Stimulated activated CD8-positive, alpha-beta memory T cell treated with anti-CD3 and anti-CD28 coated beads, Interleukin-7, amount 100 ng/mL, for 4 hours (primary cell): ENCODE measurements around the gene SYT14.
"Not testable (repeated sequence)": the region's sequence is repeated elsewhere in the genome, so short reads cannot be mapped to it uniquely, and the experiment has no call there.

Experiments
- DNase-seq, 2 donors: peaks; one replicate each; pipeline ENCODE4 v3.0.0-alpha.2; 2020; ENCODE audit warnings: low read depth in 2 of 2

SYT14 gene

DNA sequence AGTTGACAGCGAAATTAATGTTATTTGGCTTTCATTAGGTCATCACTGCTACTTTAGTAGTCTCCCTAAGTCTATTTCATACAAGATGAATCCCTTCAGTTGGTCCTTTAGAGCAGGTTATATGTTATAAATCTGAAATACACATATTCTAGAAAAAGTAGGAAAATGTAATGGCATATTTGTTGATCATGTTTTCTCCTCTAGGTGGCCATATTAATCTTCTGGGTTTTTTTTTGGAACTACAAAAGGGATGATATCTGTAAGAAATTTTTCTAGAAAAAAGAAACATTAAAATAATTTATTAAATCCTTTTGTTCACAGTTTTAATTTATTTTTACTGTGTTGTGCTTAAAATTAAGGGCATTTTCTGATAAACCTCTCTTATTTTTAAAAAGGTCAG lies 87.9 kb downstream of the SYT14 start:
- DNase-seq = no peak

DNA sequence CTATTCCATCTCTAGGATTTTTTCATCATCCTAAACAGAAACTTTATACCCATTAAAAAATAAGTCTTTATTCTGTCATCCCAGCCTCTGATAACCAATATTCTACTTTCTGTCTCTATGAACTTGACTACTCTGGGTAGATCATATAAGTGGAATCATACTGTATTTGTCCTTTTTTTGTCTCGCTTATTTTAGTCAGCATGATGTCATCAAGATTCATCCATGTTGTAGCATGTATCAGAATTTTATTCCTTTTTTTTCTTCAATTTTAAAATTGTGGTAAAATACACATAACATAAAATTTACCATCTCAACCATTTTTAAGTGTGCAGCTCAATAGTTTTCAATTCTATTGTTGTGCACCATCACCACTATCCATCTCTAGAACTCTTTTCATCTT lies 90.0 kb downstream of the SYT14 start:
- no peak for DNase-seq

- no peak for DNase-seq
These were observed 93.5 kb downstream of the SYT14 start for GRCh38 chr1:210031473-210031872.

DNA sequence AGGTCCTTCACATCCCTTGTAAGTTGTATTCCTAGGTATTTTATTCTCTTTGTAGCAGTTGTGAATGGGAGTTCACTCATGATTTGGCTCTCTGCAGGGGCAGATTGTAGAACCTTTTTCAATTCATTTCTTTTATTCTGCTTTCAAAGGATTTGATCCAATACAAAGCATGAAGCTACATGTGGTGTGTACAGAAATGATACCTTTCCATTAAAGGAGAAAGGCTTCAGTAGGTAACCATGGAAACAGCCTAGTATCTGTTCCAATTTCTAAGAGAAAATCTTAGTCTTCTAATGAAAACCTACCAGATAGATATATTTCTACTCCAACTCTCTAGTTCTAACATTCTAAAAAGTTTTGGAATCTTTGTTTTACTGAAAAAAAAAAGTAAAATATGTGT lies 105.0 kb downstream of the SYT14 start:
- no peak for DNase-seq

- no peak for DNase-seq
These were observed 111.6 kb downstream of the SYT14 start for GRCh38 chr1:210049616-210050015.

GRCh38 chr1:210050491-210050890 lies 112.5 kb downstream of the SYT14 start:
- DNase-seq = not testable (repeated sequence)

- DNase-seq = no peak
These were observed 115.1 kb downstream of the SYT14 start for GRCh38 chr1:210053126-210053525.

GRCh38 chr1:210057593-210057992 lies 119.6 kb downstream of the SYT14 start:
- DNase-seq = no peak

DNA sequence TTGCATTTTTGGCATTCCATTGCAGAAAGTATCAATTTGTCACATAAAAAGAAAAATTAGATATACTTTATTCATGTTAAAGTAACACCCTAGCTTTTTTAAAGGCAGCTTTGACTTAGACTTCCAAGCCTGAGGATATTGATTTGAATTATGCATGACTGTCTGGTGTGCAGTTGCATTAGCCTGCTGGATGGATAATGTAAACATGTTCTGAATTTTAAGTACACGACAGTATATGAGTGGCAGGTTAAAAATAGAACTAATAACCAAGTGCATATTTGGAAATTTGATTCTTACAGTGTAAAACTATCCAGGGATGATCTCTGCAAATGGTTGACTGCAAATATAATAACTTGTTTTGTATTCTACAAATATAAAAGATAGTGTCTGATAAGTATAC lies 124.0 kb downstream of the SYT14 start:
- no peak for DNase-seq

DNA sequence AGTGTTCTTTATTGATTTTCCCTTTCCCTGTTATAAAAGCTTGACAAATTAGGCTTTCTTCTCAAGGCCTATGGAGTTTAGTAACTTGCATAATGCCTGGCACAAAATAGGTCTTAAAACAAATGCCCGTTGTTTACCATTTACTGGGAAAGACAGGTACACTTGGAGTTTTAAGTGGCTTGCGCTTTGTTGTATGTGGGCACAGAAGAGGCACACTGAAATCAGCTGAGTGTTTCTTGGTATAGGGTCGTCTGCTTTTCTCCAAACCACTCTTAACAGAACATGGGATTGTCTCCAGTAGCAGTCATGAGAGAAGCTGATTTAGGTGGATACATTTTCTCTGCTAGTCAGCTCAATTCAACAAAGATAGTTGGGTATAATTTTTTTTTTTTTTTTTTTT lies 132.5 kb downstream of the SYT14 start:
- no peak for DNase-seq

DNA sequence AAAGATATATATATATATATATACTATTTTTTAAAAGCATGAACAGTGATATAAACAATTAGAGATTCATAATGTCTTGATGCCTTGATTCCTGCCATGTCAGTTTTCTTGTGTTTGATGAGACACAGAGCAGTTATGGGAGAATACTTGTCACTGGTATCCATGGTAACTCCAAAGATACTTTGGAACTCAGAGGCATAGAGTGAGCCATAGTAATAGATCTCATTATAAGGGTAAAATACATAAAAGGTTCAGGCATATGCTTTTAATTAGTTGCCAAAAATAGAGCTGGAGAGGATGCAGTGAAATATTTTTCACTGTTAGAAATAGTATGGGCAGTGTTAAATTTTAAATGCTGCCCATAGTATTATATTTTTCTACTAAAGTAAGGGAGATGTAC lies 134.1 kb downstream of the SYT14 start:
- no peak for DNase-seq

- DNase-seq = no peak
These were observed 135.0 kb downstream of the SYT14 start for GRCh38 chr1:210072896-210073504.

DNA sequence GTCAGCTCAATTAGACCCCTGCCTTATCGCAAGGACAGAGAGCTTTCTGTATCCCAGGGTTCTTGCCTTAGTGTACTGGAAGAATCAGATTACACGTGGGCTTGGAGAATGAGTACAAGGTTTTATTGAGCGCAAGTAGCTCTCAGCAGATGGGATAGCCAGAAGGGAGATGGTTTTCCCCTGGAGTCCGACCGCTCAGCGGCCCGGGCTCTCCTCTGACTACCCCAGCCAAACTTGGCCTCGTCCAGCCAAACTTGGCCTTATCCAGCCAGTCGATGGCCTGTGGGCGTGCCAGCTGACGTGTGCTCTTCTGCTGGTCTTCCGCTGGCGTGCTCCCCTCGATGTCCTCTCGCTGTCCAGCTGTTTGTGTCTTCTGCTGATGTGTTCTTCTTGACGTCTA lies 136.9 kb downstream of the SYT14 start:
- no peak for DNase-seq

DNA sequence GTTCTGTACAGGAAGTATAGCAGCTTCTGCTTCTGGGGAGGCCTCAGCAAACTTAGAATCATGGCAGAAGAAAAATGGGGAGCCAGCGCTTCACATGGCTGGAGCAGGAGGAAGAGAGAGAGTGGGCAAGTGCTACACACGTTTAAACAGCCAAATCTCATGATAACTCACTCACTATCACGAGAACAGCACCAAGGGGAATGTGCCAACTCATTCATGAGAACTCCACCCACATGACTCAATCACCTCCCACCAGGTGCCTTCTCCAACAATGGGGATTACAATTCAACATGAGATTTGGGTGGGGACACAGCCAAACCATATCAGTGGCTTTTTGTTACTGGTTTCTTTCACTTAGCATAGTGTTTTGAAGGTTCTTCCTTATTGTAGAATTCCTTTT lies 138.6 kb downstream of the SYT14 start:
- DNase-seq = no peak

DNA sequence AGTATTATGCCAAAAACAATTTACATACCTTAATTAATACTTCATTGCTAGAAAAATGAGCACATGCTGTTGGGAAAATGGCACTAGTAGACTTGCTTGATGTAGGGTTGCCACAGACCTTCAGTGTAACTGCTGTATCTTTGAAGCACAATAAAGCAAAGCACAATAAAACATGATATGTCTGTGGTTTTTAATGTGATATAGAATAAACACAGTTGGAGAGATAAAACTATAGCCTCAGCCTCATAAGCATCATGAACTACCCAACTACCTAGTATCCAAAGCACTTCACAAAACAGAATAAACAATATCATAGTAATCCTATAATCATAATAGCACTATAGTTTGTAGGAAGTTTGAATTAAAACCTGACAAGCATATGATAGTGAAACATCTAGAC lies 143.5 kb downstream of the SYT14 start:
- DNase-seq = no peak

DNA sequence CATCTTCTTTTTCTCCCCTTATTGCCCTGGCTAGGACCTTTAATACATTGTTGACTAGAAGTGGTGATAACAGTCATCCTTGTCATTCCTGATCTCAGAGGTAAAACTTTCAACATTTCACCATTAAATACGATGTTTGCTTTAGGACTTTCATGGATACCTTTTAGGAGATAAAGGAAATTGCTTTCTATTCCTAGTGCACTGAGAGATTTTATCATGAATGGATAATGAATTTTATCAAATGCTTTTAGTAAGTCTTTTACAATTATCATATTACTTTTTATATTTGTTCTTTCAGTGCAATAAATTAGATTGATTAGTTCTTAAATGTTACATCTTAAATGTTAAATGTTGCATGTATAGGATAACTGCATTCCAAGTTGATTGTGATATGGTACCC lies 147.3 kb downstream of the SYT14 start:
- DNase-seq = no peak

GRCh38 chr1:210087058-210087457 lies 149.0 kb downstream of the SYT14 start:
- no peak for DNase-seq

- DNase-seq = no peak
These were observed 151.8 kb downstream of the SYT14 start for GRCh38 chr1:210089855-210090254.

- no peak for DNase-seq
These were observed 154.3 kb downstream of the SYT14 start for GRCh38 chr1:210092366-210092765.

- DNase-seq = no peak
These were observed 155.4 kb downstream of the SYT14 start for GRCh38 chr1:210093461-210093860.

DNA sequence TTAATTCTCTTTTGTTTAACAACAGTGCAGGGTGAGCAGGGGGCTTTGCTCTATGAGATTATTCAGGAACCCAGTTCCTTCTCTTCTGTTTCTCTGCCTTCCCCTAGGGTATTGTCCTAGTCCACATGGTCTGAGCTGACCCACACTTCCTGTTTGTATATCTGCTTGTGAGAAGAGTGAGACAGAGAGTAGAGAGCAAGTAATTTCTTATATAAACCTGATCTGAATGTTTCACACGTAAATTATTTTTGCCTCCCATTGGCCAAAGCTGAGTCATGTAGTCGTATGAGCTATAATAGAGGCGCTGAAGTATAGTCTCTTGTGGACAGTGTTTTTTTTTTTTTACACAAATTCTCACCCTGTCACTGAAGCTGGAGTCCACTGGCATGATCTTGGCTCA lies 160.3 kb downstream of the SYT14 start:
- DNase-seq = no peak

DNA sequence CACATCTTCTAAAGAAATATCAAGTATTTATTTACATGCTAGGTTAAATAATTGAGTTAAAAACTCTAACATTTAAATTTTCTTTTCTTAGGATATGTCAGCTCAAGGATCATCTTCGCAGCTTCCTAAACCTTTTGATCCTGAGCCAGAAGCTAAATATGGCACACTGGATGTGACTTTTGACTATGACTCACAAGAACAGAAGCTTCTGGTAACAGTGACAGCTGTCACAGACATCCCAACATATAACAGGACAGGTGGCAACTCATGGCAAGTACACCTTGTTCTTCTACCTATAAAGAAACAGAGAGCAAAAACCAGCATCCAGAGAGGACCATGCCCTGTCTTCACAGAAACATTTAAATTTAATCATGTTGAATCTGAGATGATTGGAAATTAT lies 161.9 kb downstream of the SYT14 start:
- DNase-seq = no peak

- no peak for DNase-seq
These were observed 166.1 kb downstream of the SYT14 start for GRCh38 chr1:210104103-210104502.

GRCh38 chr1:210112906-210113305 lies 174.9 kb downstream of the SYT14 start:
- not testable (repeated sequence) for DNase-seq

DNA sequence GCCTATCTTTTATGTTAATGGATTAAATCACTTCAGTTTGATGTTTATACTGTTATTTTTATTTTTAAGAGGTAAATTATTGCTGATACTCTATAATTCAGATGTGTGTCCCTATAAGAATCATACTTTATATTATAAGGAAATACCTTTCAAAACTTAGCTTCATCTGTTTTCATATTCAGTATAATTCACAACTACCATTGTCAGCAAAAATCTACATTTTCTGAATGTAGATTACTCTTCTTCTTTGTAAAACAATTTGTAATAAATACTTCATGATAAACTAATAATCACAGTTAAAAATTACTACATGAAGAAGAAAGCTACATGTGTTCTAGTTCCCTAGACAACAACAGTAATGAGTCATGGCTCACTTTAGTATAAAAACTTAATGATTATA lies 179.2 kb downstream of the SYT14 start:
- no peak for DNase-seq
